Endothelial cell of umbilical vein (primary cell): ENCODE data around the gene TESMIN. TPM values are rescaled to one million over a fixed set of nuclear protein-coding genes. Genes with fewer than 3 reads are reported as not detected.

Experiments used
- BruUV-seq: library from RNA; stranded (reverse); fragments of 400-500 nt; replicated peaks from 2 replicates; lab custom pipeline; 2021; lab: Mats Ljungman, UMichigan
- CTCF ChIA-PET: fragments of 300-600, 350-600 bp; sonication (Branson Sonifier 250); formaldehyde crosslinking; loops from one replicate; lab custom pipeline; 2021; ENCODE audit warnings: antibody characterized with exemption, inconsistent platforms; lab: Charles Lee
- POLR2A ChIA-PET: fragments of 300-600, 350-600 bp; sonication (Branson Sonifier 250); formaldehyde crosslinking; loops from one replicate; lab custom pipeline; 2021; ENCODE audit warnings: antibody characterized with exemption, inconsistent platforms; lab: Charles Lee
- DNase-seq: peaks from one replicate; pipeline ENCODE4 v3.0.0-alpha.2; 2011; ENCODE audit warnings: low read depth, low spot score
- FAIRE-seq: peaks from 2 replicates; lab custom pipeline; 2011; peaks lifted over from hg19 to GRCh38; lab: Jason Lieb, UNC
- H2AFZ ChIP-seq: 2 replicates; pipeline ENCODE4 v1.6.0; 2012; ENCODE audit warnings: low read depth, low read length, control low read depth, inconsistent platforms
- H3K27ac ChIP-seq: 2 replicates; pipeline ENCODE4 v1.5.1; 2011; ENCODE audit warnings: low read depth, mild to moderate bottlenecking, control low read depth, low read length, moderate library complexity; ENCODE audit not compliant: insufficient read depth
- H3K27me3 ChIP-seq, 2 experiments: 2 replicates each; pipeline versions ENCODE4 v1.6.0 to v1.6.1; 2011; ENCODE audit warnings: low read length in 2 of 2, mixed read lengths in 1 of 2; ENCODE audit not compliant: control insufficient read depth in 2 of 2, insufficient read depth in 2 of 2
- H3K36me3 ChIP-seq, 2 experiments: 2 replicates in 1 of 2; 3 replicates in 1 of 2; pipeline ENCODE4 v1.5.1; 2011; ENCODE audit warnings: low read length in 2 of 2, mild to moderate bottlenecking in 1 of 2, moderate library complexity in 1 of 2; ENCODE audit not compliant: control insufficient read depth in 2 of 2, insufficient read depth in 2 of 2; ENCODE audit errors: extremely low read depth in 1 of 2
- H3K4me1 ChIP-seq: 3 replicates; pipeline ENCODE4 v1.5.1; 2011; ENCODE audit warnings: mild to moderate bottlenecking, low read length; ENCODE audit not compliant: control insufficient read depth, insufficient read depth; ENCODE audit errors: extremely low read depth
- H3K4me2 ChIP-seq: 2 replicates; pipeline ENCODE4 v1.6.1; 2011; ENCODE audit warnings: low read length, control low read depth, mixed read lengths; ENCODE audit not compliant: insufficient read depth
- H3K4me3 ChIP-seq, 3 experiments: fragments of 200-600 bp in 1 of 3; sonication (generic), shearing (Covaris generic) in 1 of 3; replicated peaks in 1 of 3; 2 replicates each; pipeline ENCODE4 v1.5.1; 2011 to 2016; ENCODE audit warnings: control low read depth in 3 of 3, low read length in 3 of 3, mild to moderate bottlenecking in 2 of 3, inconsistent platforms in 1 of 3, low read depth in 1 of 3, moderate library complexity in 1 of 3; ENCODE audit not compliant: insufficient read depth in 1 of 3
- H3K79me2 ChIP-seq: 2 replicates; pipeline ENCODE4 v1.6.0; 2012; ENCODE audit warnings: low read length, inconsistent platforms; ENCODE audit not compliant: control insufficient read depth, insufficient read depth
- H3K9ac ChIP-seq: replicated peaks from 2 replicates; pipeline ENCODE3; 2011; ENCODE audit warnings: low read length, control low read depth; ENCODE audit not compliant: insufficient read depth; ENCODE audit errors: extremely low read depth
- H3K9me1 ChIP-seq: replicated peaks from 3 replicates; pipeline ENCODE4 v1.6.0; 2011; ENCODE audit warnings: mild to moderate bottlenecking, low read length; ENCODE audit not compliant: control insufficient read depth, insufficient read depth; ENCODE audit errors: extremely low read depth
- H3K9me3 ChIP-seq: replicated peaks from 2 replicates; pipeline ENCODE4 v1.5.1; 2012; ENCODE audit warnings: low read length, inconsistent platforms; ENCODE audit not compliant: control insufficient read depth, insufficient read depth
- H4K20me1 ChIP-seq: replicated peaks from 2 replicates; pipeline ENCODE3; 2011; ENCODE audit warnings: mild to moderate bottlenecking, low read length; ENCODE audit not compliant: control insufficient read depth, insufficient read depth; ENCODE audit errors: extremely low read depth
- EZH2 ChIP-seq: IDR thresholded peaks from 2 replicates; pipeline ENCODE4 v1.6.1; 2012; ENCODE audit warnings: borderline replicate concordance, low read depth, mild to moderate bottlenecking, moderate library complexity, low read length, inconsistent platforms; ENCODE audit not compliant: severe bottlenecking
- FOS ChIP-seq: IDR thresholded peaks from 2 replicates; pipeline ENCODE4 v1.6.1; 2011; ENCODE audit warnings: mild to moderate bottlenecking, low read length, moderate library complexity, borderline replicate concordance; ENCODE audit not compliant: insufficient read depth
- GATA2 ChIP-seq: IDR thresholded peaks from 2 replicates; pipeline ENCODE4 v1.7.0; 2011; ENCODE audit warnings: low read depth, mild to moderate bottlenecking, moderate library complexity, mixed read lengths, low read length; ENCODE audit not compliant: insufficient read length, insufficient read depth
- JUN ChIP-seq: IDR thresholded peaks from 2 replicates; pipeline ENCODE4 v1.6.1; 2011; ENCODE audit warnings: borderline replicate concordance, low read depth; ENCODE audit not compliant: insufficient read length, insufficient read depth
- MYC ChIP-seq: IDR thresholded peaks from one replicate; pipeline ENCODE4 v1.6.1; 2011; ENCODE audit warnings: mild to moderate bottlenecking, low read depth, low read length
- POLR2A ChIP-seq: IDR thresholded peaks from 2 replicates; pipeline ENCODE4 v1.6.1; 2012; ENCODE audit warnings: low read depth, mild to moderate bottlenecking, control low read depth, low read length
- POLR2AphosphoS5 ChIP-seq: IDR thresholded peaks from 2 replicates; pipeline ENCODE4 v1.6.1; 2012; ENCODE audit warnings: low read depth, mild to moderate bottlenecking, control low read depth, low read length, moderate library complexity; ENCODE audit not compliant: insufficient read depth
- dilution Hi-C: fragments of 300-500 bp; cut with MboI; formaldehyde crosslinking; loops from one replicate; pipeline ENCODE4 v1.15.0; 2019; ENCODE audit warnings: low sequenced_read_pairs; ENCODE audit not compliant: extremely low pct_ligation_motif_present
- intact Hi-C: fragments of 100-400 bp; cut with micrococcal nuclease; formaldehyde crosslinking; loops from one replicate; pipeline ENCODE4 v1.10.0; 2022
- polyA plus RNA-seq, 4 experiments: library from polyadenylated mRNA; depleted of rRNA in 3 of 4; stranded (reverse) in 3 of 4; unstranded in 1 of 4; fragments of >200 nt; gene quantifications; 2 replicates each; pipeline versions ENCODE4 v1.2.1 to v1.2.3, GENCODE V29; 2011 to 2012; ENCODE audit warnings: missing spikeins in 1 of 4
- total RNA-seq: library from RNA; stranded (reverse); gene quantifications from 2 replicates; pipeline ENCODE4 v1.2.3, GENCODE V29; 2021
- TF ChIP-seq, protein P1 (sequence below), 2 donors: IDR thresholded peaks; 1 replicate in 1 of 2; 2 replicates in 1 of 2; pipeline ENCODE4 v1.5.1; 2011; ENCODE audit warnings: low read length in 2 of 2, mild to moderate bottlenecking in 2 of 2, moderate library complexity in 2 of 2, control low read depth in 1 of 2, inconsistent platforms in 1 of 2, low read depth in 1 of 2; ENCODE audit not compliant: insufficient read depth in 1 of 2; ENCODE audit errors: extremely low read depth in 1 of 2
- TF ChIP-seq, protein P2 (sequence below): IDR thresholded peaks from 2 replicates; pipeline ENCODE4 v1.6.1; 2011; ENCODE audit not compliant: insufficient read depth, insufficient read length

Gene TESMIN
- total and polyA plus RNA-seq, 2 donors (not counting 3 experiments of a cell fraction or from before 2014, with no cell fraction given), result 1.7 to 6.1 TPM

- ChIA-PET POLR2A (no interaction called here), CTCF (interaction anchor here (1.2 to 1.5 kb wide), 2 partner anchors 45 to 121 kb away, joined by 4 read pairs; no protein-coding TSS in a partner anchor)
- no peak for TF ChIP-seq FOS
- TF ChIP-seq, protein P1, sequence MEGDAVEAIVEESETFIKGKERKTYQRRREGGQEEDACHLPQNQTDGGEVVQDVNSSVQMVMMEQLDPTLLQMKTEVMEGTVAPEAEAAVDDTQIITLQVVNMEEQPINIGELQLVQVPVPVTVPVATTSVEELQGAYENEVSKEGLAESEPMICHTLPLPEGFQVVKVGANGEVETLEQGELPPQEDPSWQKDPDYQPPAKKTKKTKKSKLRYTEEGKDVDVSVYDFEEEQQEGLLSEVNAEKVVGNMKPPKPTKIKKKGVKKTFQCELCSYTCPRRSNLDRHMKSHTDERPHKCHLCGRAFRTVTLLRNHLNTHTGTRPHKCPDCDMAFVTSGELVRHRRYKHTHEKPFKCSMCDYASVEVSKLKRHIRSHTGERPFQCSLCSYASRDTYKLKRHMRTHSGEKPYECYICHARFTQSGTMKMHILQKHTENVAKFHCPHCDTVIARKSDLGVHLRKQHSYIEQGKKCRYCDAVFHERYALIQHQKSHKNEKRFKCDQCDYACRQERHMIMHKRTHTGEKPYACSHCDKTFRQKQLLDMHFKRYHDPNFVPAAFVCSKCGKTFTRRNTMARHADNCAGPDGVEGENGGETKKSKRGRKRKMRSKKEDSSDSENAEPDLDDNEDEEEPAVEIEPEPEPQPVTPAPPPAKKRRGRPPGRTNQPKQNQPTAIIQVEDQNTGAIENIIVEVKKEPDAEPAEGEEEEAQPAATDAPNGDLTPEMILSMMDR (IDR thresholded peaks at IDR 0.05; ENCODE audit: extremely low read depth in 1 of 2, insufficient read depth in 1 of 2, low read depth in 1 of 2, low read length in 2 of 2), result no peak
- TF ChIP-seq EZH2, result no peak
- TF ChIP-seq POLR2AphosphoS5, result no peak
- TF ChIP-seq POLR2A, result no peak
- TF ChIP-seq GATA2, result no peak
- TF ChIP-seq MYC, result no peak
- no peak for TF ChIP-seq JUN
- TF ChIP-seq, protein P2, sequence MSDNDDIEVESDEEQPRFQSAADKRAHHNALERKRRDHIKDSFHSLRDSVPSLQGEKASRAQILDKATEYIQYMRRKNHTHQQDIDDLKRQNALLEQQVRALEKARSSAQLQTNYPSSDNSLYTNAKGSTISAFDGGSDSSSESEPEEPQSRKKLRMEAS, result no peak
- Histone ChIP-seq H3K79me2 (no peaks in the 10 kb centered on the region), H4K20me1 (no peaks in the 10 kb centered on the region), H3K36me3 (peaks cover 3 to 21% of the 10 kb centered on the region in 2 experiments), H2AFZ (no peak overlapping the region), H3K9me1 (no peaks in the 10 kb centered on the region), H3K27ac (no peak overlapping the region), H3K4me1 (peaks cover 21% of the 10 kb centered on the region), H3K27me3 (no peaks in the 10 kb centered on the region), H3K4me3 (no peak overlapping the region), H3K9me3 (no peaks in the 10 kb centered on the region), H3K9ac (no peak overlapping the region), H3K4me2 (no peak overlapping the region)
- no TSS peak for BruUV-seq
- dilution Hi-C loops, result no loop called here
- DNase-seq (no peak), FAIRE-seq (no peak)
- intact Hi-C loops, result no loop called here
Observed at GRCh38 chr11:68753300-68753699, 2.0 kb upstream of the TESMIN start.
